HepG2 (cell line): ENCODE data around the gene RTEL1. TPM values are rescaled to one million over a fixed set of nuclear protein-coding genes. Genes with fewer than 3 reads are reported as not detected.

Experiments used
- AGO1 ChIP-seq: fragments of 200-400 bp; formaldehyde crosslinking; IDR thresholded peaks from 2 replicates; pipeline ENCODE4 v1.6.1; 2017; ENCODE audit warnings: mild to moderate bottlenecking, low read depth, low read length, moderate library complexity; ENCODE audit not compliant: poor library complexity, severe bottlenecking
- BRF2 ChIP-seq: sonication (generic); formaldehyde crosslinking; IDR thresholded peaks from 2 replicates; pipeline ENCODE4 v1.8.1; 2022; ENCODE audit warnings: mild to moderate bottlenecking, missing genetic modification reagents
- CHD2 ChIP-seq: IDR thresholded peaks from 2 replicates; pipeline ENCODE4 v1.6.1; 2011; ENCODE audit warnings: low read depth, low read length, improper control_type of control experiment
- EZH2 ChIP-seq: conservative IDR thresholded peaks from 2 replicates; pipeline ENCODE4 v1.6.1; 2012; ENCODE audit warnings: mild to moderate bottlenecking, low read depth, low read length, moderate library complexity
- FOSL2 ChIP-seq: sonication (generic); formaldehyde crosslinking; IDR thresholded peaks from 2 replicates; pipeline ENCODE4 v1.4.0; 2020; ENCODE audit warnings: missing genetic modification reagents
- FOXA1 ChIP-seq, 2 experiments: fragments of 450-650 bp in 1 of 2; sonication (generic) in 1 of 2; formaldehyde crosslinking in 1 of 2; IDR thresholded peaks; 2 replicates each; pipeline versions ENCODE4 v1.4.0 to v1.6.1; 2016 to 2020; ENCODE audit warnings: missing genetic modification reagents in 1 of 2
- KDM3A ChIP-seq: IDR thresholded peaks from 2 replicates; pipeline ENCODE4 v1.6.1; 2018; ENCODE audit warnings: low read depth, missing compliant biosample characterization
- MXI1 ChIP-seq: IDR thresholded peaks from 3 replicates; pipeline ENCODE4 v1.6.1; 2012; ENCODE audit warnings: low read depth, low read length, inconsistent platforms, borderline replicate concordance
- NFKB2 ChIP-seq: sonication (generic); formaldehyde crosslinking; IDR thresholded peaks from 2 replicates; pipeline ENCODE4 v1.4.0; 2020; ENCODE audit warnings: missing genetic modification reagents, borderline replicate concordance
- PHF20 ChIP-seq: sonication (generic); formaldehyde crosslinking; IDR thresholded peaks from 2 replicates; pipeline ENCODE4 v1.5.0; 2020; ENCODE audit warnings: mild to moderate bottlenecking, missing genetic modification reagents
- RBM39 ChIP-seq: fragments of 200-400 bp; formaldehyde crosslinking; IDR thresholded peaks from one replicate; pipeline ENCODE4 v1.6.1; 2018; ENCODE audit warnings: antibody characterized with exemption, mild to moderate bottlenecking, low read depth, low read length; ENCODE audit not compliant: poor library complexity, severe bottlenecking
- RFXANK ChIP-seq: IDR thresholded peaks from 2 replicates; pipeline ENCODE4 v1.6.1; 2016
- SPEN ChIP-seq: sonication (generic); formaldehyde crosslinking; IDR thresholded peaks from 2 replicates; pipeline ENCODE4 v1.5.1; 2020; ENCODE audit warnings: low read depth, mild to moderate bottlenecking, missing genetic modification reagents
- ZKSCAN5 ChIP-seq: sonication (generic); formaldehyde crosslinking; IDR thresholded peaks from 2 replicates; pipeline ENCODE4 v1.5.1; 2020; ENCODE audit warnings: mild to moderate bottlenecking, missing genetic modification reagents
- ZNF12 ChIP-seq: sonication (generic); formaldehyde crosslinking; IDR thresholded peaks from 2 replicates; pipeline ENCODE4 v1.5.0; 2020; ENCODE audit warnings: missing genetic modification reagents
- ZNF180 ChIP-seq: sonication (generic); formaldehyde crosslinking; IDR thresholded peaks from 2 replicates; pipeline ENCODE4 v1.4.0; 2020; ENCODE audit warnings: low read depth, missing genetic modification reagents, borderline replicate concordance
- ZNF20 ChIP-seq: sonication (generic); formaldehyde crosslinking; IDR thresholded peaks from 2 replicates; pipeline ENCODE4 v1.4.0; 2020; ENCODE audit warnings: mild to moderate bottlenecking, moderate library complexity, missing genetic modification reagents
- ZNF232 ChIP-seq: sonication (generic); formaldehyde crosslinking; IDR thresholded peaks from 2 replicates; pipeline ENCODE4 v1.4.0; 2020; ENCODE audit warnings: missing genetic modification reagents, borderline replicate concordance
- ZNF609 ChIP-seq: sonication (generic); formaldehyde crosslinking; IDR thresholded peaks from 2 replicates; pipeline ENCODE4 v1.4.0; 2020; ENCODE audit warnings: mild to moderate bottlenecking, missing genetic modification reagents, borderline replicate concordance
- polyA plus RNA-seq, 8 experiments: library from polyadenylated mRNA; depleted of rRNA in 3 of 8; stranded (reverse) in 7 of 8; unstranded in 1 of 8; fragments of >200 nt; fragmentation: Illumina TruSeq in 4 of 8; extraction: Trizol in 4 of 8; gene quantifications; 2 replicates each; pipeline versions ENCODE4 v1.2.1 to v1.2.3, GENCODE V29; 2011 to 2016; ENCODE audit warnings: low read depth in 4 of 8, missing spikeins in 1 of 8, mixed read lengths in 1 of 8; ENCODE audit not compliant: insufficient read depth in 1 of 8
- total RNA-seq, 5 experiments: library from RNA; depleted of rRNA; stranded (reverse); fragments of >200 nt; fragmentation: Illumina TruSeq; extraction: Trizol; gene quantifications; 2 replicates each; pipeline ENCODE4 v1.2.3, GENCODE V29; 2016; ENCODE audit warnings: low read depth in 1 of 5
- TF ChIP-seq, protein P1 (sequence below): sonication (generic); formaldehyde crosslinking; IDR thresholded peaks from 2 replicates; pipeline ENCODE4 v1.4.0; 2020; ENCODE audit warnings: missing genetic modification reagents, low read depth, mild to moderate bottlenecking, borderline replicate concordance
- TF ChIP-seq, protein P2 (sequence below): sonication (generic); formaldehyde crosslinking; IDR thresholded peaks from 2 replicates; pipeline ENCODE4 v1.5.1; 2020; ENCODE audit warnings: mild to moderate bottlenecking, missing genetic modification reagents, borderline replicate concordance

The RTEL1 gene
- total and polyA plus RNA-seq, 2 of the 13 experiments (the other 11 are each of a cell fraction or from before 2014, with no cell fraction given): 21.8 to 36.4 TPM

GRCh38 chr20:63737945-63738686 is 80.0 kb downstream of the RTEL1 start (continued):
- TF ChIP-seq SPEN (CRISPR knock-in tag): peak; percentile 76
- TF ChIP-seq NFKB2: peak; percentile 95; the same call in 1 of the 2 replicates
- no peak for TF ChIP-seq FOXA1 (IDR thresholded peaks at IDR 0.05)
- TF ChIP-seq FOXA1 (CRISPR knock-in tag; IDR thresholded peaks at IDR 0.05): no peak; the same call in 1 of the 2 replicates
- no peak; the same call in 1 of the 2 replicates for TF ChIP-seq KDM3A (CRISPR knock-in tag)
- TF ChIP-seq, protein P1, sequence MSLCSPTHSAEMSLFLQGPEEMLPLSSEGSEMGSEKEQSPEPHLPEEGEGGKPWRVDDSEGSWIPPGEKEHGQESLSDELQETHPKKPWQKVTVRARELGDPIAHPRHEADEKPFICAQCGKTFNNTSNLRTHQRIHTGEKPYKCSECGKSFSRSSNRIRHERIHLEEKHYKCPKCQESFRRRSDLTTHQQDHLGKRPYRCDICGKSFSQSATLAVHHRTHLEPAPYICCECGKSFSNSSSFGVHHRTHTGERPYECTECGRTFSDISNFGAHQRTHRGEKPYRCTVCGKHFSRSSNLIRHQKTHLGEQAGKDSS (CRISPR knock-in tag): peak; percentile 85; the same call in 1 of the 2 replicates
- TF ChIP-seq ZNF12 (CRISPR knock-in tag): peak; percentile 51; the same call in 1 of the 2 replicates
- TF ChIP-seq ZNF20 (CRISPR knock-in tag): no peak; the same call in 1 of the 2 replicates
- TF ChIP-seq ZNF180 (CRISPR knock-in tag): peak; percentile 84; the same call in 1 of the 2 replicates
- peak; percentile 85; the same call in 1 of the 2 replicates for TF ChIP-seq BRF2 (CRISPR knock-in tag)
- TF ChIP-seq RFXANK (CRISPR knock-in tag): no peak
- TF ChIP-seq RBM39: peak; percentile 55
- peak; percentile 48 for TF ChIP-seq FOSL2 (CRISPR knock-in tag)
- TF ChIP-seq MXI1: peak; percentile 88; the same call in 1 of the 3 replicates
- TF ChIP-seq, protein P2, sequence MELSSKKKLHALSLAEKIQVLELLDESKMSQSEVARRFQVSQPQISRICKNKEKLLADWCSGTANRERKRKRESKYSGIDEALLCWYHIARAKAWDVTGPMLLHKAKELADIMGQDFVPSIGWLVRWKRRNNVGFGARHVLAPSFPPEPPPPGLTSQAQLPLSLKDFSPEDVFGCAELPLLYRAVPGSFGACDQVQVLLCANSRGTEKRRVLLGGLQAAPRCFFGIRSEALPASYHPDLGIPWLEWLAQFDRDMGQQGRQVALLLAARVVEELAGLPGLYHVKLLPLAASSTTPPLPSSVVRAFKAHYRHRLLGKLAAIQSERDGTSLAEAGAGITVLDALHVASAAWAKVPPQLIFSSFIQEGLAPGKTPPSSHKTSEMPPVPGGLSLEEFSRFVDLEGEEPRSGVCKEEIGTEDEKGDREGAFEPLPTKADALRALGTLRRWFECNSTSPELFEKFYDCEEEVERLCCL (CRISPR knock-in tag): peak; percentile 81
- TF ChIP-seq ZNF609 (CRISPR knock-in tag): peak; percentile 88
- TF ChIP-seq EZH2: no peak
- peak; percentile 42; the same call in 1 of the 2 replicates for TF ChIP-seq CHD2
- no peak for TF ChIP-seq AGO1
- TF ChIP-seq PHF20: peak; percentile 48; the same call in 1 of the 2 replicates
- peak; percentile 95; the same call in 1 of the 2 replicates for TF ChIP-seq ZNF232
- peak; percentile 35; the same call in 1 of the 2 replicates for TF ChIP-seq ZKSCAN5 (CRISPR knock-in tag)
